Spleen (tissue), 11 donors: ENCODE results near the gene COQ8A. TPM values are rescaled to one million over a fixed set of nuclear protein-coding genes. Genes with fewer than 3 reads are reported as not detected.
A peak's percentile ranks its signal among the peaks of the same experiment; 100 is the strongest.
"Not testable (repeated sequence)": the region's sequence is repeated elsewhere in the genome, so short reads cannot be mapped to it uniquely, and the experiment has no call there.

Experiments
- DNase-seq: peaks from one replicate; pipeline ENCODE4 v3.0.0-alpha.2; 2020
- H3K27ac ChIP-seq, 8 donors: fragments of 200-600 bp; sonication (generic) in 7 of 8; 1 replicate in 4 of 8; 2 replicates in 4 of 8; pipeline versions ENCODE4 v1.5.0 to v1.8.0; 2016 to 2021; ENCODE audit warnings: inconsistent platforms in 4 of 8, mild to moderate bottlenecking in 4 of 8, moderate library complexity in 1 of 8
- H3K27me3 ChIP-seq, 7 donors: fragments of 200-600 bp; sonication (generic) in 6 of 7; replicated peaks in 1 of 7; 1 replicate in 4 of 7; 2 replicates in 3 of 7; pipeline versions ENCODE4 v1.5.0 to v1.8.0; 2016 to 2021; ENCODE audit warnings: inconsistent platforms in 3 of 7, mild to moderate bottlenecking in 1 of 7
- H3K36me3 ChIP-seq, 6 donors: fragments of 200-600 bp; sonication (generic) in 5 of 6; 1 replicate in 4 of 6; 2 replicates in 2 of 6; pipeline versions ENCODE4 v1.5.0 to v1.8.0; 2016 to 2021; ENCODE audit warnings: inconsistent platforms in 2 of 6
- H3K4me1 ChIP-seq, 6 donors: fragments of 200-600 bp; sonication (generic) in 5 of 6; 1 replicate in 3 of 6; 2 replicates in 3 of 6; pipeline versions ENCODE4 v1.5.0 to v1.8.0; 2016 to 2021; ENCODE audit warnings: inconsistent platforms in 3 of 6
- H3K4me3 ChIP-seq, 8 donors: fragments of 200-600 bp; sonication (generic) in 7 of 8; 1 replicate in 4 of 8; 2 replicates in 4 of 8; pipeline versions ENCODE4 v1.5.0 to v1.8.0; 2016 to 2021; ENCODE audit warnings: inconsistent platforms in 4 of 8, mild to moderate bottlenecking in 4 of 8, moderate library complexity in 2 of 8
- H3K9me3 ChIP-seq, 8 donors: fragments of 200-600 bp; sonication (generic) in 7 of 8; 1 replicate in 4 of 8; 2 replicates in 4 of 8; pipeline versions ENCODE4 v1.5.0 to v1.8.0; 2016 to 2021; ENCODE audit warnings: inconsistent platforms in 4 of 8
- POLR2A ChIP-seq, 3 donors: fragments of 450-650 bp; IDR thresholded peaks; one replicate each; pipeline ENCODE4 v1.5.1; 2017; ENCODE audit warnings: antibody characterized with exemption in 3 of 3, mild to moderate bottlenecking in 1 of 3
- POLR2AphosphoS5 ChIP-seq, 3 donors: sonication (generic); formaldehyde crosslinking; IDR thresholded peaks; one replicate each; pipeline ENCODE4 v1.5.1; 2017; ENCODE audit warnings: antibody characterized with exemption in 3 of 3
- WGBS, 5 donors: extraction: QIAGEN DNeasy Blood & Tissue Kit in 3 of 5; methylation state at CpG; one replicate each; pipeline versions ENCODE4 v1.1.5 to v1.1.7; 2013 to 2018; 5-methylcytosine and 5-hydroxymethylcytosine counted together
- intact Hi-C: fragments of 100-400 bp; cut with DNase I; formaldehyde crosslinking; loops from one replicate; pipeline ENCODE4 v1.15.0; 2023; ENCODE audit warnings: low total_unique reads
- polyA plus RNA-seq, 3 donors: library from polyadenylated mRNA; stranded (reverse); fragments of 200-250 nt; gene quantifications; one replicate each; pipeline ENCODE4 v1.2.1, GENCODE V29; 2013
- total RNA-seq, 7 donors: library from RNA; depleted of rRNA in 3 of 7; stranded (reverse); fragments of >200 nt in 3 of 7; fragmentation: NEBNext Ultra II Directional in 4 of 7; extraction: Animal tissue kit (Norgen Biotek cat#: 25700) in 4 of 7; gene quantifications; one replicate each; pipeline versions ENCODE4 v1.1.0 to v1.2.1, GENCODE V29; 2016 to 2021
- TF ChIP-seq, protein P1 (sequence below), 11 experiments: fragments of 200-600 bp in 7 of 11; fragments of 450-650 bp in 4 of 11; sonication (generic) in 4 of 11; IDR thresholded peaks in 8 of 11; conservative IDR thresholded peaks in 3 of 11; 1 replicate in 7 of 11; 2 replicates in 4 of 11; pipeline versions ENCODE4 v1.4.0 to v1.8.0; 2016 to 2021; ENCODE audit warnings: antibody characterized with exemption in 11 of 11, inconsistent platforms in 4 of 11, mild to moderate bottlenecking in 1 of 11
- donor health status: healthy with polysubstance abuse.
- donor health status: DM: no; HTN: no; CAD: no; lungs with moderate emphysema.
- donor health status: DM: no; HTN: no; CAD: no.
- donor health status: Bipolar disorder and iron deficiency.
- donor health status: healthy.
- donor health status: DM: no; HTN: no; CAD: no.
- donor health status: DM: yes; HTN: yes; CAD: no.

Gene COQ8A
- total and polyA plus RNA-seq, 10 donors = 31.0 to 59.4 (median 41.2) TPM

DNA sequence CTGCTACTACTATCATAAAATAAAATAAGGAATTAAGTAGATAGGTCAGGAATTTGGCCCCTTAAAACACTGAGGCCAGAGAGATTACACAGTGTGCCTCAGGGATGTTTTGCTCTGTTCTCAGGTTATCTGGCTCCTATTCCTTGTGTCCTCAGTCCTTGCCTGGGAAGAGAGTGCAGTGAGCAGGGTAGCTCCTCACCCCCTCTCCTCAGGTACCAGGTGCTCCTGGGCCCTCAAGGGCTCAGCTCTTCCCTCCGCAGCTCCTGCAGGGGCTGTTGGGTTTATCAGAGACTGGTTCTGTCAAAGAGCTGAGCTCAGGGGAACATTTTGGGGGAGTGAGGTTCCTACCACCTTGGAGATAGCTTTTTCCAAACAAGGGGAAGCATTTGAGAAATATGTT lies 20.1 kb upstream of the COQ8A start:
- Histone ChIP-seq H3K27ac (no peak overlapping the region), H3K36me3 (peaks cover 0 to 11% (median 0%) of the 10 kb centered on the region in 6 donors), H3K4me1 (no peaks in the 10 kb centered on the region), H3K4me3 (no peak overlapping the region), H3K27me3 (no peaks in the 10 kb centered on the region), H3K9me3 (no peaks in the 10 kb centered on the region)
- intact Hi-C loops = no loop called here
- WGBS, 5 donors = 86 to 100% (median 96%) methylated on average over 1 of the region's 1 CpG
- DNase-seq = no peak
- TF ChIP-seq POLR2AphosphoS5 (IDR thresholded peaks at IDR 0.05) (no peak), POLR2A (IDR thresholded peaks at IDR 0.05) (no peak)
- TF ChIP-seq, protein P1, sequence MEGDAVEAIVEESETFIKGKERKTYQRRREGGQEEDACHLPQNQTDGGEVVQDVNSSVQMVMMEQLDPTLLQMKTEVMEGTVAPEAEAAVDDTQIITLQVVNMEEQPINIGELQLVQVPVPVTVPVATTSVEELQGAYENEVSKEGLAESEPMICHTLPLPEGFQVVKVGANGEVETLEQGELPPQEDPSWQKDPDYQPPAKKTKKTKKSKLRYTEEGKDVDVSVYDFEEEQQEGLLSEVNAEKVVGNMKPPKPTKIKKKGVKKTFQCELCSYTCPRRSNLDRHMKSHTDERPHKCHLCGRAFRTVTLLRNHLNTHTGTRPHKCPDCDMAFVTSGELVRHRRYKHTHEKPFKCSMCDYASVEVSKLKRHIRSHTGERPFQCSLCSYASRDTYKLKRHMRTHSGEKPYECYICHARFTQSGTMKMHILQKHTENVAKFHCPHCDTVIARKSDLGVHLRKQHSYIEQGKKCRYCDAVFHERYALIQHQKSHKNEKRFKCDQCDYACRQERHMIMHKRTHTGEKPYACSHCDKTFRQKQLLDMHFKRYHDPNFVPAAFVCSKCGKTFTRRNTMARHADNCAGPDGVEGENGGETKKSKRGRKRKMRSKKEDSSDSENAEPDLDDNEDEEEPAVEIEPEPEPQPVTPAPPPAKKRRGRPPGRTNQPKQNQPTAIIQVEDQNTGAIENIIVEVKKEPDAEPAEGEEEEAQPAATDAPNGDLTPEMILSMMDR (IDR thresholded peaks at IDR 0.05 in 8 of 11, conservative IDR thresholded peaks at IDR 0.05 in 3 of 11) = no peak

DNA sequence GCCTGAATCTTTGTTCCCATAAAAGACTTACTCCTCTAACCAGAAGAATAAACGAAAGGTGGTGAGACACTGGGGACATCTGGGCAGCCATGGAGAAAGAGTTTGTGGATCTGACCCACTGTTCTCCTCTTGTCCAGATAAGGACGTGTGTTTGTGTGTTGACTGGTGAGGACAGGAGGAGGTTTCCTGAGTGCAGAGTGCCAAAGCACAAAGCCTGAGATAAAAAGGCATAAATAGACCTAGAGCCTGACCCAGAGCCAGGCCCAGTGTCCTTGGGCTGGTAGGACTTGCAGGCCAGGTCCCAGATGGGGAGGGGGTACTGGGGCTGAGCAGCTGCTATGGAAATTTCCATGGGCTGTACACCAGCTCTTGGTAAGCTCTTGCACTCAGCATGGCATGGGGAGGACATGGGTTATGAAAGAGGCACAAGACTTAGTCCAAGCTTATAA lies 19.6 kb upstream of the COQ8A start:
- no peak overlapping the region for H3K27ac ChIP-seq

GRCh38 chr1:226921504-226921903 lies 18.6 kb upstream of the COQ8A start:
- no peak for DNase-seq
- Histone ChIP-seq H3K4me1 (no peaks in the 10 kb centered on the region), H3K27ac (no peak overlapping the region), H3K4me3 (no peak overlapping the region), H3K36me3 (peaks cover 0 to 11% (median 0%) of the 10 kb centered on the region in 6 donors), H3K27me3 (no peaks in the 10 kb centered on the region), H3K9me3 (no peaks in the 10 kb centered on the region)
- 88 to 94% (median 92%) methylated on average over 5 of the region's 5 CpGs for WGBS, 5 donors
- intact Hi-C loops = no loop called here
- TF ChIP-seq POLR2AphosphoS5 (IDR thresholded peaks at IDR 0.05) (no peak), POLR2A (IDR thresholded peaks at IDR 0.05) (no peak)
- TF ChIP-seq, protein P1 (IDR thresholded peaks at IDR 0.05 in 8 of 11, conservative IDR thresholded peaks at IDR 0.05 in 3 of 11) = no peak

More for the DNA sequence above, 19.6 kb upstream of the COQ8A start:
- intact Hi-C loops = no loop called here
- no peak for DNase-seq
- H3K36me3 ChIP-seq = peaks cover 0 to 11% (median 0%) of the 10 kb centered on the region in 6 donors
- no peaks in the 10 kb centered on the region for H3K4me1 ChIP-seq
- WGBS, 5 donors = 60 to 75% (median 72%) methylated on average over 2 of the region's 2 CpGs
- no peaks in the 10 kb centered on the region for H3K9me3 ChIP-seq
- H3K4me3 ChIP-seq = no peak overlapping the region
- TF ChIP-seq POLR2AphosphoS5 (IDR thresholded peaks at IDR 0.05) = peak in 1 of 3 donors; percentile 29
- TF ChIP-seq, protein P1 (IDR thresholded peaks at IDR 0.05 in 8 of 11, conservative IDR thresholded peaks at IDR 0.05 in 3 of 11) = no peak
- H3K27me3 ChIP-seq = no peaks in the 10 kb centered on the region

- H3K36me3 ChIP-seq, H3K27ac ChIP-seq, intact Hi-C loops, DNase-seq, H3K4me3 ChIP-seq, H3K4me1 ChIP-seq, H3K27me3 ChIP-seq: not testable (repeated sequence)
- WGBS, 5 donors = 83 to 98% (median 92%) methylated on average over 4 to 5 of the region's 5 CpGs
- H3K9me3 ChIP-seq = peaks cover 0 to 26% (median 12%) of the 10 kb centered on the region in 8 donors
Observed at GRCh38 chr1:226929260-226930111, 10.6 kb upstream of the COQ8A start.
